Measurements from ENCODE around the gene TEKT3.

The TEKT3 gene

GRCh38 chr17:15350777-15351477 lies 9.5 kb upstream of the TEKT3 start:
- no peak overlapping the region for H3K4me3 ChIP-seq (ENCODE audit: low read depth, low read length)

- no peak overlapping the region for H3K4me3 ChIP-seq (ENCODE audit: low read depth, low read length)
Measured at GRCh38 chr17:15349119-15349518, 7.7 kb upstream of the TEKT3 start.

GRCh38 chr17:15348021-15348420 lies 6.6 kb upstream of the TEKT3 start:
- H3K4me3 ChIP-seq (ENCODE audit: low read depth, low read length), result no peak overlapping the region

- H3K4me3 ChIP-seq (ENCODE audit: low read depth, low read length), result no peak overlapping the region
Measured at GRCh38 chr17:15346066-15346595, 4.7 kb upstream of the TEKT3 start.

GRCh38 chr17:15343749-15344148 lies 2.4 kb upstream of the TEKT3 start:
- no peak overlapping the region for H3K4me3 ChIP-seq (ENCODE audit: low read depth, low read length)

GRCh38 chr17:15342460-15342859 lies 1.1 kb upstream of the TEKT3 start:
- H3K4me3 ChIP-seq (ENCODE audit: low read depth, low read length), result no peak overlapping the region

- H3K4me3 ChIP-seq (ENCODE audit: low read depth, low read length), result peak overlapping the region; percentile 18
Measured at GRCh38 chr17:15341966-15342365, 569 bp upstream of the TEKT3 start.

GRCh38 chr17:15340966-15341365 lies 431 bp downstream of the TEKT3 start:
- H3K4me3 ChIP-seq (ENCODE audit: low read depth, low read length), result peak overlapping the region; percentile 64

- H3K4me3 ChIP-seq (ENCODE audit: low read depth, low read length), result no peak overlapping the region
Measured at GRCh38 chr17:15335446-15335845, 6.0 kb downstream of the TEKT3 start.

GRCh38 chr17:15334266-15334665 lies 7.1 kb downstream of the TEKT3 start:
- no peak overlapping the region for H3K4me3 ChIP-seq (ENCODE audit: low read depth, low read length)

GRCh38 chr17:15332338-15332737 lies 9.1 kb downstream of the TEKT3 start:
- no peak overlapping the region for H3K4me3 ChIP-seq (ENCODE audit: low read depth, low read length)

- H3K4me3 ChIP-seq (ENCODE audit: low read depth, low read length), result no peak overlapping the region
Measured at GRCh38 chr17:15323131-15323530, 18.3 kb downstream of the TEKT3 start.

GRCh38 chr17:15321556-15322251 lies 19.7 kb downstream of the TEKT3 start:
- no peak overlapping the region for H3K4me3 ChIP-seq (ENCODE audit: low read depth, low read length)

- no peak overlapping the region for H3K4me3 ChIP-seq (ENCODE audit: low read depth, low read length)
Measured at GRCh38 chr17:15319452-15320010, 21.9 kb downstream of the TEKT3 start.

- H3K4me3 ChIP-seq (ENCODE audit: low read depth, low read length), result no peak overlapping the region
Measured at GRCh38 chr17:15311996-15312395, 29.4 kb downstream of the TEKT3 start.

- no peak overlapping the region for H3K4me3 ChIP-seq (ENCODE audit: low read depth, low read length)
Measured at GRCh38 chr17:15309793-15310192, 31.6 kb downstream of the TEKT3 start.

GRCh38 chr17:15309236-15309635 lies 32.2 kb downstream of the TEKT3 start:
- H3K4me3 ChIP-seq (ENCODE audit: low read depth, low read length), result no peak overlapping the region

- H3K4me3 ChIP-seq (ENCODE audit: low read depth, low read length), result no peak overlapping the region
Measured at GRCh38 chr17:15308758-15309157, 32.6 kb downstream of the TEKT3 start.

- no peak overlapping the region for H3K4me3 ChIP-seq (ENCODE audit: low read depth, low read length)
Measured at GRCh38 chr17:15307710-15308111, 33.7 kb downstream of the TEKT3 start.

- no peak overlapping the region for H3K4me3 ChIP-seq (ENCODE audit: low read depth, low read length)
Measured at GRCh38 chr17:15303851-15304250, 37.5 kb downstream of the TEKT3 start.

GRCh38 chr17:15303268-15303667 lies 38.1 kb downstream of the TEKT3 start:
- no peak overlapping the region for H3K4me3 ChIP-seq (ENCODE audit: low read depth, low read length)

GRCh38 chr17:15301845-15302244 lies 39.6 kb downstream of the TEKT3 start:
- H3K4me3 ChIP-seq (ENCODE audit: low read depth, low read length), result no peak overlapping the region

Data from iPS-11a (cell line).